ENCODE data around the gene GSG1L. TPM values are rescaled to one million over a fixed set of nuclear protein-coding genes. Genes with fewer than 3 reads are reported as not detected.

Gene GSG1L
- total RNA-seq, 4 donors from 2014 or later, result not detected

DNA sequence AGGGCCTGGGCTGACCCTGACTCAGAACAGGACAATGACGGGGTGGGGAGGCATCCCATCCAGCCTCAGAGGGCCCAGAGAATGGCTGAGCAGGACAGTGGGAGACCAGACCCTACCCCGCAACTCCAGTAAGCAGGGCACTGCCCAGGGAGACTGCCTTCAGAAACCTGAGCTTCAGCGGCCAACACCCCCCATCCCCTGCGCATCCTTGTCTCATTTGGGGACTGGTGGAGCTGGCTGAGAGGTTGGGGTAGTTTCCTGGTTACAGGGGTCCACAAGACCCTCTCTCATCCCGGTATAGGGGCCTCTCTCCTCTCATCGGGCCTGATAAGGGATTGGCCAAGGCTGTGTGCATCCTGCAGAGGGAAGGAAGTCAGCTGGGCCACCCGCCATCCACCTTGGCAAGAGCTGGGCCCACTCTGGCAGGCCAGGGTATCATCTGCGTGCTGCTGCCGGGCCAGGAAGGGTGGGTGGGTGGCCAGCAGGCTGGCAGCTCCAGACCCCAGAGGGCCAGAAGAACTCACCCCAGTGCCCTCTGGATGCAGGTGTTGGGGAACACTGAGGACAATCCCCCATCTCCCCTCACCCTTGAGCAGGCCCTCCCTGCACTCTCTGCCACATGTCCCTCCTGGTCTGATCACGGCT is 284.5 kb downstream of the GSG1L start:
- Histone ChIP-seq H3K4me3 (no peak overlapping the region), H3K36me3 (peaks cover 0 to 2% (median 0%) of the 10 kb centered on the region in 3 donors), H3K4me1 (no peaks in the 10 kb centered on the region), H3K27me3 (no peaks in the 10 kb centered on the region), H3K27ac (no peak overlapping the region), H3K9me3 (no peaks in the 10 kb centered on the region)
- no peak for DNase-seq
- no peak for TF ChIP-seq POLR2A (IDR thresholded peaks at IDR 0.05)
- TF ChIP-seq, protein P1, sequence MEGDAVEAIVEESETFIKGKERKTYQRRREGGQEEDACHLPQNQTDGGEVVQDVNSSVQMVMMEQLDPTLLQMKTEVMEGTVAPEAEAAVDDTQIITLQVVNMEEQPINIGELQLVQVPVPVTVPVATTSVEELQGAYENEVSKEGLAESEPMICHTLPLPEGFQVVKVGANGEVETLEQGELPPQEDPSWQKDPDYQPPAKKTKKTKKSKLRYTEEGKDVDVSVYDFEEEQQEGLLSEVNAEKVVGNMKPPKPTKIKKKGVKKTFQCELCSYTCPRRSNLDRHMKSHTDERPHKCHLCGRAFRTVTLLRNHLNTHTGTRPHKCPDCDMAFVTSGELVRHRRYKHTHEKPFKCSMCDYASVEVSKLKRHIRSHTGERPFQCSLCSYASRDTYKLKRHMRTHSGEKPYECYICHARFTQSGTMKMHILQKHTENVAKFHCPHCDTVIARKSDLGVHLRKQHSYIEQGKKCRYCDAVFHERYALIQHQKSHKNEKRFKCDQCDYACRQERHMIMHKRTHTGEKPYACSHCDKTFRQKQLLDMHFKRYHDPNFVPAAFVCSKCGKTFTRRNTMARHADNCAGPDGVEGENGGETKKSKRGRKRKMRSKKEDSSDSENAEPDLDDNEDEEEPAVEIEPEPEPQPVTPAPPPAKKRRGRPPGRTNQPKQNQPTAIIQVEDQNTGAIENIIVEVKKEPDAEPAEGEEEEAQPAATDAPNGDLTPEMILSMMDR (IDR thresholded peaks at IDR 0.05), result no peak

DNA sequence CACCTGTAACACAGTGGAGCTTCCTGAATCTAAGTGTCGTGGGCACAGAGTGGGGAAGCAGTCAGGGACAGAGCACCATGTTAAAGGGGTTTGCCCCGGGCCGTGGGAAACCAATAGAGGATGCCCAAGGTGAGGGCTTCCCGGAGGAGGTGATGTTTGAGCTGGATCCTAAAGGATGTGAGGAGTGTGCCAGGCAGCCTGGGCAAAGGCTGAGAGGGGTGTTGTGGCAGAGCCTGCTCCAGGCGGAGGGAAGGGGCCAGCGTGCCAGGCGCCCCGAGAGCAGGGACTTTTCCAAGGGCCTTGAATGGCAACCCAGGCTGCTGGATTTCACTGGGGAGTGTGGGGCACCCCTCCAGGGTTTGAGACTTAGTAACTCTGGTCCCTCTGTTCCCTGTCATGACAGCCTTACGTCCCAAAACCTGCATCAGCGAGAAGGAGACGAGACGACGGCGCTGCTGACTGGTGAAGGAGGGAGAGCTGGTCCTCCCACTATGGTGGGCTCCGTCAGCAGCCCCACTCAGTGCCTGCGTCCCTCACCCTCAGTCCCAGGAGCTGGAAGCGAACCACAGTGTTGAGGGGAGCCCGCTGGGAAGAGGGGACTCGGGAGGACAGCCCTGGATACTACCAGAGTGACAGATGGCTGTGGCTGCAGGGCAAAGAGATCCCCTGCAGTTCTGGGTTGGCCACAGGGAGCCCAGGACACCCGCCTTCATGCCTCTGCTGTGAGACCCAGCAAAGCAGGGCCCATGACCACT is 285.2 kb downstream of the GSG1L start:
- no peak for DNase-seq
- Histone ChIP-seq H3K4me3 (no peak overlapping the region), H3K27ac (no peak overlapping the region), H3K36me3 (peaks cover 0 to 5% (median 0%) of the 10 kb centered on the region in 3 donors), H3K9me3 (no peaks in the 10 kb centered on the region), H3K4me1 (no peaks in the 10 kb centered on the region), H3K27me3 (no peaks in the 10 kb centered on the region)
- TF ChIP-seq, protein P1 (IDR thresholded peaks at IDR 0.05), result no peak
- no peak for TF ChIP-seq POLR2A (IDR thresholded peaks at IDR 0.05)

DNA sequence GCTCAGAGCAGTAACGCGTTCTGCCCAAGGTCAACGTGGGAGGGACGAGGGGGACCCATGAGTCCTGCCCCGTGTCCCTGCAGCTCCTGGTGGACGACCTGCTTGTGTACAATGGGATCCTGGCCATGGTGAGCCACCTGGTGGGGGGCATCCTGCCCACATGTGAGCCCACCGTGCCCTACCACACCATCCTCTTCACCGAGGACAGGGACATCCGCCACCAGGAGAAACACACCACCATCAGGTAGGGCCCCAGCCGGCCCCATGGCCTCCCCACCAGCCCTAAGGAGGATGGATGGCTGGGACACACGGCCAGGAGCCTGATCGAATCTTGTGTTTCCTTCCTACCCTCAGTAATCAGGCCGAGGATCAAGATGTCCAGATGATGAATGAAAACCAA is 286.0 kb downstream of the GSG1L start:
- no peak for DNase-seq
- Histone ChIP-seq H3K4me3 (no peak overlapping the region), H3K36me3 (peaks cover 0 to 10% (median 0%) of the 10 kb centered on the region in 3 donors), H3K27ac (no peak overlapping the region), H3K4me1 (no peaks in the 10 kb centered on the region), H3K27me3 (no peaks in the 10 kb centered on the region), H3K9me3 (no peaks in the 10 kb centered on the region)
- TF ChIP-seq POLR2A (IDR thresholded peaks at IDR 0.05), result no peak
- TF ChIP-seq, protein P1 (IDR thresholded peaks at IDR 0.05), result no peak

DNA sequence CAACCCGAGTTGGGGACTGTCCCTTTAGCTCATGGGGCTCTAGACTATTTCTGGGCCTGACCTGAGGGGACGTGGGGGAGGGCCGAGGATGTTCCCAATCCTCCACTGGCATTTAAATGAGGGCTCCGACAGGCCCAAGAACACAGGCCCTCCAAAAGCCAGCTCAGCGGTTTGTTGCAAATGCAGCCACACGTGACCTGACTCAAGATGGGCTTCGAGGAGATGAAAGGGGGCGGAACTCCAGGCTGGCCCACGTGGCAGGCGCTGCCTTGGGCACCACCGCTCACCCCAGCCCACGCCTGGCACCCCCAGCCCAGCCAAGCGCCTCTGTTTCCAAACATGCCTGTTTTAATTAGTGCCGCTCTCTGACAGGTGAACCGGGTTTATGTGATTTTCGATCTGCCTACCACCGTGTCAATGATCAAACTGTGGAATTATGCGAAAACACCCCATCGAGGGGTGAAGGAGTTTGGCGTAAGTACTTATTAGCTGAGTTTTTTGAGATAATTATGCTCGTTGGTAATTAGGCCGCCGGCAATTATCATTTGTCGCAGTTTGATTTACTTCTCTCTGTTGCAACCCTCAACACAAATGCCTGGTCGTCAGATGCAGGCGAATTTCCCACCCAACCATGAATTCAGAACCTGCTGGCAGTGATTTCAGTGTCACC is 286.8 kb downstream of the GSG1L start:
- no peaks in the 10 kb centered on the region for H3K9me3 ChIP-seq
- DNase-seq, result peak in 1 of 3 donors; percentile 14
- H3K27me3 ChIP-seq, result no peaks in the 10 kb centered on the region
- H3K4me3 ChIP-seq, result no peak overlapping the region
- no peaks in the 10 kb centered on the region for H3K4me1 ChIP-seq
- TF ChIP-seq POLR2A (IDR thresholded peaks at IDR 0.05), result no peak
- TF ChIP-seq, protein P1 (IDR thresholded peaks at IDR 0.05), result no peak
- H3K27ac ChIP-seq, result no peak overlapping the region
- peaks cover 0 to 14% (median 0%) of the 10 kb centered on the region in 3 donors for H3K36me3 ChIP-seq

DNA sequence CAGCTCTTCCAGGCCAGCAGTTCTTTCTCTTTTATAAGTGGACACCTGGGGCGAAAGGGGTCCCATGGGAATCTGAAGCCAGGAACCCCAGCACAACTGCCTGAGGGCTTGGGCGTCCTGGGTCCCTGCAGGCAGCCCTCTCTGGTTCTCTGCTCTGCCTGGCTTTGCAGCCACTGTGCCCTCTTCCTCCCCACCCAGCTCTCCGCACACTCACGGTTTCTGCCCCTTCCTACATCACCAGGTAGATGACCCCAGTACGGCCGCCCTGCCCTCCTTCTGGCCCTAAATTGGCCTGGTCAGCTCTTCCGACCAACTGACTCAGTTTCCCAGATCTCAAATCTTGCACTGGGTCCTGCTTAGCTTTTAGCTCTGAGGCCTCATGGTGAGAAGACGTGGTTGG is 288.3 kb downstream of the GSG1L start:
- TF ChIP-seq POLR2A (IDR thresholded peaks at IDR 0.05), result no peak
- Histone ChIP-seq H3K36me3 (peaks cover 0 to 20% (median 0%) of the 10 kb centered on the region in 3 donors), H3K27ac (no peak overlapping the region), H3K9me3 (no peaks in the 10 kb centered on the region), H3K4me1 (no peaks in the 10 kb centered on the region), H3K4me3 (no peak overlapping the region), H3K27me3 (no peaks in the 10 kb centered on the region)
- DNase-seq, result peak in 1 of 3 donors; percentile 6

DNA sequence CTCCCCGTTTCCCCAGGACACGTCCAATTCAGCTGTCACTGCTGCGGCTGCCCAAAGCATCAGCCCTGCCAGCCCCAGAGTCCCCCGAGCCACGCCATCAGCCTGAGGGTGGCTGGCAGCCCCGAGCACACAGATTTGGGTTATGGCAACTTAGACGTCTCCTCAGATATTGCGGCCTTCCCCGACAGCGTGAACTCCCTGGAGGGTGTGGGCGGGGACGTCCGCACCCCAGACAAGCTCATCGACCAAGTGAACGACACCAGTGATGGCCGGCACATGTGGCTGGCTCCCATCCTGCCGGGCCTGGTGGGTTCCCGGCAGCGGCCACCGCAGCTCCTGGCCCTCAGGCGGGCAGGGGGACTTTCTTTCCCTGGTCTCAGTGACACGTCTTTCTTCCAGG is 288.7 kb downstream of the GSG1L start:
- peak in 1 of 3 donors; percentile 37 for DNase-seq
- Histone ChIP-seq H3K36me3 (peaks cover 0 to 25% (median 0%) of the 10 kb centered on the region in 3 donors), H3K9me3 (no peaks in the 10 kb centered on the region), H3K27me3 (no peaks in the 10 kb centered on the region), H3K4me1 (no peaks in the 10 kb centered on the region), H3K4me3 (no peak overlapping the region), H3K27ac (no peak overlapping the region)
- no peak for TF ChIP-seq POLR2A (IDR thresholded peaks at IDR 0.05)
- TF ChIP-seq, protein P1 (IDR thresholded peaks at IDR 0.05), result no peak
